HEK293 (cell line): ENCODE results near the gene VDR.

Experiments used
- CTCF ChIP-seq: fragments of 450-650 bp; formaldehyde crosslinking; IDR thresholded peaks from 2 replicates; pipeline ENCODE4 v1.5.1; 2016; ENCODE audit warnings: missing biosample characterization, missing genetic modification characterization
- KLF16 ChIP-seq: fragments of 450-650 bp; formaldehyde crosslinking; IDR thresholded peaks from 2 replicates; pipeline ENCODE4 v1.5.1; 2017; ENCODE audit warnings: missing biosample characterization, missing genetic modification characterization
- REST ChIP-seq: fragments of 450-650 bp; formaldehyde crosslinking; IDR thresholded peaks from 2 replicates; pipeline ENCODE4 v1.5.1; 2016; ENCODE audit warnings: missing biosample characterization, missing genetic modification characterization
- TCF7L2 ChIP-seq: IDR thresholded peaks from 2 replicates; pipeline ENCODE4 v1.6.1; 2011; ENCODE audit warnings: low read depth, mild to moderate bottlenecking, inconsistent platforms, low read length, moderate library complexity, borderline replicate concordance
- ZBTB49 ChIP-seq: fragments of 450-650 bp; formaldehyde crosslinking; IDR thresholded peaks from 2 replicates; pipeline ENCODE4 v1.5.1; 2016; ENCODE audit warnings: missing biosample characterization, missing genetic modification characterization, low read depth
- ZBTB7A ChIP-seq: fragments of 450-650 bp; formaldehyde crosslinking; IDR thresholded peaks from 2 replicates; pipeline ENCODE4 v1.5.1; 2016; ENCODE audit warnings: low read depth, missing biosample characterization, missing genetic modification characterization
- ZNF10 ChIP-seq: fragments of 450-650 bp; formaldehyde crosslinking; IDR thresholded peaks from 2 replicates; pipeline ENCODE4 v1.5.1; 2017; ENCODE audit warnings: missing biosample characterization, missing genetic modification characterization
- ZNF324 ChIP-seq: fragments of 450-650 bp; formaldehyde crosslinking; IDR thresholded peaks from 2 replicates; pipeline ENCODE4 v1.5.1; 2016; ENCODE audit warnings: missing biosample characterization, missing genetic modification characterization
- ZNF335 ChIP-seq: fragments of 450-650 bp; formaldehyde crosslinking; conservative IDR thresholded peaks from 2 replicates; pipeline ENCODE4 v1.5.1; 2016; ENCODE audit warnings: missing biosample characterization, missing genetic modification characterization
- ZNF488 ChIP-seq: fragments of 450-650 bp; formaldehyde crosslinking; IDR thresholded peaks from 2 replicates; pipeline ENCODE4 v1.5.1; 2016; ENCODE audit warnings: missing biosample characterization, missing genetic modification characterization
- ZNF791 ChIP-seq: fragments of 450-650 bp; formaldehyde crosslinking; IDR thresholded peaks from 2 replicates; pipeline ENCODE4 v1.5.1; 2016; ENCODE audit warnings: missing biosample characterization, missing genetic modification characterization
- ZNF792 ChIP-seq: fragments of 450-650 bp; formaldehyde crosslinking; IDR thresholded peaks from 2 replicates; pipeline ENCODE4 v1.5.1; 2016; ENCODE audit warnings: missing biosample characterization, missing genetic modification characterization
- ZSCAN18 ChIP-seq: fragments of 450-650 bp; formaldehyde crosslinking; IDR thresholded peaks from 2 replicates; pipeline ENCODE4 v1.5.1; 2016; ENCODE audit warnings: missing biosample characterization, missing genetic modification characterization

GRCh38 chr12:47822401-47822800 lies 82.4 kb downstream of the VDR start:
- TF ChIP-seq CTCF (no peak), ZBTB7A (no peak), TCF7L2 (no peak), REST (tag by site-specific recombination) (no peak), KLF16 (tag by site-specific recombination) (no peak), ZNF488 (tag by site-specific recombination) (no peak), ZNF10 (tag by site-specific recombination) (no peak), ZNF791 (tag by site-specific recombination) (no peak), ZNF324 (tag by site-specific recombination) (no peak), ZNF792 (no peak), ZNF335 (tag by site-specific recombination) (no peak), ZSCAN18 (tag by site-specific recombination) (no peak), ZBTB49 (tag by site-specific recombination) (no peak)
